ENCODE measurements around the gene ALK.

ALK gene

DNA sequence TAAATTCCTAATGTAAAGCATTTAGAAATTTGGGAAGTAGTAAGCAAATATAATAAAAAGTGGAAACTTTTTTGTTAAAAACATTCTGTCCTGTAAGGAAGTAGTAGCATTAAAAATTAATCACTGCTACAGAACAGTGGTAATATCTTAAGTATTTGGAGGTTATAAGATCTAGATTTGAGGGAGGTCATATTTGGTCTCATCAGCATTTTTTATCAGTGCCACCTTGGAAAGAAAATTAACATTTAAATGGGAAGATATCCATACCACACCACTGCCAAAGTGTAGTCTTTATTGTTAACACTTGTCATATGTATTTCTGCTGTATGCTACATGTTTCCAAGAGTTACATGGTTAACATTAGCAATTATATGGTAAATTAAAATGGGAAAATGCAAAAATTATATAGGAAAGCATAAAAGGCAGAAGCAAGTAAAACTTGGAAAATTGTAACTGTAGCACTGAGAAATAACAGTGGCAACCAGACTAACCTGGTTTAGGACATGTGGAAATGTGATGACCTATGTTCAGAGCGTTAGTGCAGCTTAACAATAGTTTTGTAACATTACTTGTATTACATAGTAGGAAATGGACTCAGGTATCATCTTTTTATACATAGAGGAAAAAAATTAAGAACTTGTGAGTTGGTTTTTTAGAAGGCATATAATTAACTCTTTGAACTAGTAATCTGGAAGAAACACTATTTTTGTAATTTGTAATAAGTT is 759.0 kb downstream of the ALK start:
- DNase-seq: no peak

DNA sequence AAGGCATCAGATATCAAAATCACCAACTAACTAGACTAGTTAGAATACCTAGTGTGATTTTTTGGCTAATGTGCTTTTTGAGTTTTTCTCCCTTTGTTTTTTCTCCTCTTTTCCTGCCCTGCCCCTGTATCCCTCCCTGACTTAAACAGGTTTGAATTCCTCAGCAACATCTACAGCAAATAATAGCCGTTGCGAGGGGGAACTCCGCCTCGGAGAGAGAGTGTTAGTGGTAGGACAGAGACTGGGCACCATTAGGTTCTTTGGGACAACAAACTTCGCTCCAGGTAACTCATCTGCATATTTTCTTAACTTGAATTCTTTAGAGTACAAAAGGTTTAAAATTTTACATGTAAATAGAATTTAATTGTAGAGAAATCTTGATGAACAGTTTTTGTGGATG is 761.2 kb downstream of the ALK start:
- no peak for DNase-seq

DNA sequence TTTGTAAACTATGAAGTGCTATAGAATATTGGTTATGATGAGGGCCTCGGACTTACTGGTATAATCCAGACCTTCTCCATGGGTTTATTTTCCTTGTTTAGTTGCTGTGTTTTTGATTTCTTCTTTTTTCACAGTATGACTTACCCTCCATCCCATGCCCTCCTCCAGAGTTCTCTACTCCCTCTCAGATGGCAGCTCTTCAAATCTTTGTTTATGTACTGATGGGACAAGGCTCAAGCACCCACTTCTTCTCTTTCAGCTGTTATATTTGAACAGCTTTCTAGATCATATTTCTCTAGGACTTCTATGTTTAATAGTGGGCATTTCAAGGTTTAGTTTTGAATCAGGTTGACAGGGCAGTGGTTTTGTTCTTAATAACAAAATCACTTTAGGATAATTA is 762.3 kb downstream of the ALK start:
- no peak for DNase-seq

DNA sequence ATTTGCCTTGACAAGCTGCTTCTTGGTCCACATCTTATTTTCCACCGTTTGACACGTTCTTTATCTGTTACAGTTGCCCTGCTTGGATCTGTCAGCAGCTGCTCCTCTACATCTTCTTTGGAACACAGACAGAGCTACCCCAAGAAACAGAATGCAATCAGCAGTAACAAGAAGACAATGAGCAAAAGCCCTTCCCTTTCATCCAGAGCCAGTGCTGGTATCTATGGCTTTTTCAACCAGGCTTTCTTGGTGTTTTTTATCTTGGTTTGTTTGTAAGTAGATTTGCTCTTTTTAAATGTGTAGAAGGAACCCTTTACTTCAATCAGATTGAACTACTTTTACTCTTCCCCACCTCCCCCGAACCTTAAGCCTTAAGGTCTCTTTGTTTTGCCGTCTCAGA is 764.3 kb downstream of the ALK start:
- DNase-seq: no peak

DNA sequence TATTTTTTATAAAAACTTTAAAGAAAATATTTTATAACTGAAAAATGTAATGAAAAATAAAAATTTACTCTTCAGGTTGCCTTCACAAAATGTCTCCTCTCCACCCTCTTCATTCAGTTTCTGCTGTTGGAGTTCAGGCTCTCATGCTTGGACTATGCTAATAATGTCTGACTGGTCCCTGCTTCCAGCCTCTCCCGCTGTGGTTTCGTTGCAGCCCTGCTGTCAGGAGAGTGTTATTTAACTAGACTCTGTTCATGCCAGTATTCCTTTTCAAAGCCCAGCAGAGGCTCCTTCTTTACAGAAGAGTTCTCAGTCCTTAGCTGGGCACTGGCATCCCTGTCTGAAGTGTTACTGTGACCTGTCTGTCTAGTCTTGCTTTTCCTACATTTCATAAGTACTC is 765.8 kb downstream of the ALK start:
- no peak for DNase-seq

DNA sequence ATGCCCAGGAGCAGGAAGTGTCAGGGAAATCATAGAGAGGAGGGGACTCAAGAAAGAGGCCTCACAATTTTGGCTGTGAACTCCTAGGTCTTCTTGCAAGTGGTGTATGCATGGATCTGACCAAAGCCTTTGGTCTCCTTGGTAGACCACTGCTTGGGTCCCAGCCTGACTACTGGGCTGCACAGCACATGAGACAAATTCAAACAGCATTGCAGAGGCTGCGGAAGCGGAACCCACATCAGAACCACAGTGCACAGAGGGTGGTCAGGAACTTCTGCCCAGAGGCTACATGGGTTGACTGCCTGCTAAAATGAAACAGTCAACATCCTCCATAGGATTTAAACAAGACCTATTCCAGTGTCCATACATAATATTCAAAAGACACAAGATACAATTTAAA is 766.8 kb downstream of the ALK start:
- no peak for DNase-seq

DNA sequence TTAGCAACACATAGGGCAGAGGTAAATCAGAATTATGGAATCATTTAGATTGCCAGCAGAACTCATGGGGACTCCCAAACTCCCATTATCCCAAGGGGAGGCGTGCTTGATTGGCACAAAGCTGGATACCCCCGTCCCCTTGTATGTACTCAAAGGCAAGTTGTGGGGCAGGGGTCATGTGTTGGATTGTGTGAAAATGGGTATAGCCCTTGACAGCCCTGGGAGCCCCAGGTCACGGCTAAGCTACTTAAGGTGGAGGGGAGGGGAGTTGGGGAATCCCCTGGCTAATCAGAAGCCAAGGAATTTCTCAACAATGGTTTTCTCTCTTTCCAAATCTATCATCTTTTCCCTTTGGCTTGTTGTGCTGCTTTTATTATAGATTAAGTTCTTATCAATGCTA is 773.4 kb downstream of the ALK start:
- DNase-seq: no peak

DNA sequence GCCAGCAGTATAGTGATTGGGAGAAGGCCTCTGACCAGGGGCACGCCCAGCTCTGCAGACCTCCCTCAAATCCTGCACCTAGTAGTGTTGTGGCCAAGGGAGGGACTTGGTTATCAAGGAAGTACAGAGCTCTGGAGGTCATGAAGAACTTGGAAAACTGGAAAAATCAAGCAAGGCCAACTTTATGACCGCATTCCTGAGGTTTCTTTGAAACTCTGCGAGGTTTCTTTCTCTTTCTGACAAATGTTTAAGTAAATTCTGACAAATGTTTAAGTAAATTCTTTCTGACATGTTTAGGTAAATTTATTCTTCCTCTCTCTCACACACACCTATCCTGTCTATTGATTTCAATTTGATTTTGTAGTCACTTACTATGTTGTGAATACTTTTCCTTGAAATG is 775.2 kb downstream of the ALK start:
- DNase-seq: no peak

DNA sequence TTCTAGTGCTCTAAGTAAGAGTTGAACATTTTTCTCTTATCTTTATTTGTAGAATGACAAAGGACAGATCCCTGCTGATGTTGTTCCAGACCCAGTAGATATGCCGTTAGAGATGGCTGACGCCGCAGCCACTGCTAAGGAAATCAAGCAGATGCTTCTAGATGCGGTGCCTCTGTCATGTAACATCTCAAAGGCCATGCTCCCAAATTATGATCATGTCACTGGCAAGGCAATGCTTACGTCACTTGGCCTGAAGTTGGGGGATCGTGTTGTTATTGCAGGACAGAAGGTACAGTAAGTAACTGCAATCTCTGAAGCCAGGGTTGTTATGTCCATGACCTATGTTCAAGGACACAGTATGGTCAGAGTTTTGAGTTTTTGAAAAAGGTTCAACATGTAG is 777.7 kb downstream of the ALK start:
- DNase-seq: no peak

All from NCI-H748 treated with DMSO at 0.1 percent for 48 hours (cell line).